Endothelial cell of umbilical vein (primary cell): ENCODE results near the gene MACROH2A1. TPM values are rescaled to one million over a fixed set of nuclear protein-coding genes. Genes with fewer than 3 reads are reported as not detected.

Experiments
- BruUV-seq: library from RNA; stranded (reverse); fragments of 400-500 nt; replicated peaks from 2 replicates; lab custom pipeline; 2021; lab: Mats Ljungman, UMichigan
- CTCF ChIA-PET: fragments of 300-600, 350-600 bp; sonication (Branson Sonifier 250); formaldehyde crosslinking; loops from one replicate; lab custom pipeline; 2021; ENCODE audit warnings: antibody characterized with exemption, inconsistent platforms; lab: Charles Lee
- POLR2A ChIA-PET: fragments of 300-600, 350-600 bp; sonication (Branson Sonifier 250); formaldehyde crosslinking; loops from one replicate; lab custom pipeline; 2021; ENCODE audit warnings: antibody characterized with exemption, inconsistent platforms; lab: Charles Lee
- DNase-seq: peaks from one replicate; pipeline ENCODE4 v3.0.0-alpha.2; 2011; ENCODE audit warnings: low read depth, low spot score
- FAIRE-seq: peaks from 2 replicates; lab custom pipeline; 2011; peaks lifted over from hg19 to GRCh38; lab: Jason Lieb, UNC
- H2AFZ ChIP-seq: 2 replicates; pipeline ENCODE4 v1.6.0; 2012; ENCODE audit warnings: low read depth, low read length, control low read depth, inconsistent platforms
- H3K27ac ChIP-seq: 2 replicates; pipeline ENCODE4 v1.5.1; 2011; ENCODE audit warnings: low read depth, mild to moderate bottlenecking, control low read depth, low read length, moderate library complexity; ENCODE audit not compliant: insufficient read depth
- H3K27me3 ChIP-seq, 2 experiments: 2 replicates each; pipeline versions ENCODE4 v1.6.0 to v1.6.1; 2011; ENCODE audit warnings: low read length in 2 of 2, mixed read lengths in 1 of 2; ENCODE audit not compliant: control insufficient read depth in 2 of 2, insufficient read depth in 2 of 2
- H3K36me3 ChIP-seq, 2 experiments: 2 replicates in 1 of 2; 3 replicates in 1 of 2; pipeline ENCODE4 v1.5.1; 2011; ENCODE audit warnings: low read length in 2 of 2, mild to moderate bottlenecking in 1 of 2, moderate library complexity in 1 of 2; ENCODE audit not compliant: control insufficient read depth in 2 of 2, insufficient read depth in 2 of 2; ENCODE audit errors: extremely low read depth in 1 of 2
- H3K4me1 ChIP-seq: 3 replicates; pipeline ENCODE4 v1.5.1; 2011; ENCODE audit warnings: mild to moderate bottlenecking, low read length; ENCODE audit not compliant: control insufficient read depth, insufficient read depth; ENCODE audit errors: extremely low read depth
- H3K4me2 ChIP-seq: 2 replicates; pipeline ENCODE4 v1.6.1; 2011; ENCODE audit warnings: low read length, control low read depth, mixed read lengths; ENCODE audit not compliant: insufficient read depth
- H3K4me3 ChIP-seq, 3 experiments: fragments of 200-600 bp in 1 of 3; sonication (generic), shearing (Covaris generic) in 1 of 3; replicated peaks in 1 of 3; 2 replicates each; pipeline ENCODE4 v1.5.1; 2011 to 2016; ENCODE audit warnings: control low read depth in 3 of 3, low read length in 3 of 3, mild to moderate bottlenecking in 2 of 3, inconsistent platforms in 1 of 3, low read depth in 1 of 3, moderate library complexity in 1 of 3; ENCODE audit not compliant: insufficient read depth in 1 of 3
- H3K79me2 ChIP-seq: 2 replicates; pipeline ENCODE4 v1.6.0; 2012; ENCODE audit warnings: low read length, inconsistent platforms; ENCODE audit not compliant: control insufficient read depth, insufficient read depth
- H3K9ac ChIP-seq: replicated peaks from 2 replicates; pipeline ENCODE3; 2011; ENCODE audit warnings: low read length, control low read depth; ENCODE audit not compliant: insufficient read depth; ENCODE audit errors: extremely low read depth
- H3K9me1 ChIP-seq: replicated peaks from 3 replicates; pipeline ENCODE4 v1.6.0; 2011; ENCODE audit warnings: mild to moderate bottlenecking, low read length; ENCODE audit not compliant: control insufficient read depth, insufficient read depth; ENCODE audit errors: extremely low read depth
- H3K9me3 ChIP-seq: replicated peaks from 2 replicates; pipeline ENCODE4 v1.5.1; 2012; ENCODE audit warnings: low read length, inconsistent platforms; ENCODE audit not compliant: control insufficient read depth, insufficient read depth
- H4K20me1 ChIP-seq: replicated peaks from 2 replicates; pipeline ENCODE3; 2011; ENCODE audit warnings: mild to moderate bottlenecking, low read length; ENCODE audit not compliant: control insufficient read depth, insufficient read depth; ENCODE audit errors: extremely low read depth
- CTCF ChIP-seq, 2 donors: IDR thresholded peaks; 1 replicate in 1 of 2; 2 replicates in 1 of 2; pipeline ENCODE4 v1.5.1; 2011; ENCODE audit warnings: low read length in 2 of 2, mild to moderate bottlenecking in 2 of 2, moderate library complexity in 2 of 2, control low read depth in 1 of 2, inconsistent platforms in 1 of 2, low read depth in 1 of 2; ENCODE audit not compliant: insufficient read depth in 1 of 2; ENCODE audit errors: extremely low read depth in 1 of 2
- EZH2 ChIP-seq: IDR thresholded peaks from 2 replicates; pipeline ENCODE4 v1.6.1; 2012; ENCODE audit warnings: borderline replicate concordance, low read depth, mild to moderate bottlenecking, moderate library complexity, low read length, inconsistent platforms; ENCODE audit not compliant: severe bottlenecking
- FOS ChIP-seq: IDR thresholded peaks from 2 replicates; pipeline ENCODE4 v1.6.1; 2011; ENCODE audit warnings: mild to moderate bottlenecking, low read length, moderate library complexity, borderline replicate concordance; ENCODE audit not compliant: insufficient read depth
- GATA2 ChIP-seq: IDR thresholded peaks from 2 replicates; pipeline ENCODE4 v1.7.0; 2011; ENCODE audit warnings: low read depth, mild to moderate bottlenecking, moderate library complexity, mixed read lengths, low read length; ENCODE audit not compliant: insufficient read length, insufficient read depth
- JUN ChIP-seq: IDR thresholded peaks from 2 replicates; pipeline ENCODE4 v1.6.1; 2011; ENCODE audit warnings: borderline replicate concordance, low read depth; ENCODE audit not compliant: insufficient read length, insufficient read depth
- MAX ChIP-seq: IDR thresholded peaks from 2 replicates; pipeline ENCODE4 v1.6.1; 2011; ENCODE audit not compliant: insufficient read depth, insufficient read length
- MYC ChIP-seq: IDR thresholded peaks from one replicate; pipeline ENCODE4 v1.6.1; 2011; ENCODE audit warnings: mild to moderate bottlenecking, low read depth, low read length
- POLR2A ChIP-seq: IDR thresholded peaks from 2 replicates; pipeline ENCODE4 v1.6.1; 2012; ENCODE audit warnings: low read depth, mild to moderate bottlenecking, control low read depth, low read length
- POLR2AphosphoS5 ChIP-seq: IDR thresholded peaks from 2 replicates; pipeline ENCODE4 v1.6.1; 2012; ENCODE audit warnings: low read depth, mild to moderate bottlenecking, control low read depth, low read length, moderate library complexity; ENCODE audit not compliant: insufficient read depth
- dilution Hi-C: fragments of 300-500 bp; cut with MboI; formaldehyde crosslinking; loops from one replicate; pipeline ENCODE4 v1.15.0; 2019; ENCODE audit warnings: low sequenced_read_pairs; ENCODE audit not compliant: extremely low pct_ligation_motif_present
- intact Hi-C: fragments of 100-400 bp; cut with micrococcal nuclease; formaldehyde crosslinking; loops from one replicate; pipeline ENCODE4 v1.10.0; 2022
- polyA plus RNA-seq, 4 experiments: library from polyadenylated mRNA; depleted of rRNA in 3 of 4; stranded (reverse) in 3 of 4; unstranded in 1 of 4; fragments of >200 nt; gene quantifications; 2 replicates each; pipeline versions ENCODE4 v1.2.1 to v1.2.3, GENCODE V29; 2011 to 2012; ENCODE audit warnings: missing spikeins in 1 of 4
- total RNA-seq: library from RNA; stranded (reverse); gene quantifications from 2 replicates; pipeline ENCODE4 v1.2.3, GENCODE V29; 2021

The MACROH2A1 gene
- total and polyA plus RNA-seq, 2 donors (not counting 3 experiments of a cell fraction or from before 2014, with no cell fraction given): 89.3 to 147 TPM

GRCh38 chr5:135440916-135441315, 41.9 kb upstream of the MACROH2A1 start:
- no peaks in the 10 kb centered on the region for H3K4me1 ChIP-seq
- H3K36me3 ChIP-seq: no peaks in the 10 kb centered on the region
- H3K9me1 ChIP-seq: no peaks in the 10 kb centered on the region
- ChIA-PET POLR2A (no interaction called here), CTCF (interaction anchor here (0.8 to 6.6 kb wide), 5 partner anchors 16 to 125 kb away, joined by 3 to 44 read pairs (median 14); no protein-coding TSS in a partner anchor)
- no TSS peak for BruUV-seq
- no peaks in the 10 kb centered on the region for H3K9me3 ChIP-seq
- no peak for DNase-seq
- intact Hi-C loops (no loop called here), dilution Hi-C loops (no loop called here)
- no peaks in the 10 kb centered on the region for H4K20me1 ChIP-seq
- H3K4me2 ChIP-seq: no peak overlapping the region
- H3K9ac ChIP-seq: no peak overlapping the region
- no peaks in the 10 kb centered on the region for H3K79me2 ChIP-seq
- no peak for FAIRE-seq
- no peak overlapping the region for H2AFZ ChIP-seq
- H3K27ac ChIP-seq: no peak overlapping the region
- TF ChIP-seq EZH2 (no peak), MAX (no peak), GATA2 (no peak), MYC (no peak), CTCF (IDR thresholded peaks at IDR 0.05; ENCODE audit: extremely low read depth in 1 of 2, insufficient read depth in 1 of 2, low read depth in 1 of 2, low read length in 2 of 2) (no peak), POLR2A (no peak), JUN (no peak), FOS (no peak), POLR2AphosphoS5 (no peak)
- H3K4me3 ChIP-seq: no peak overlapping the region
- H3K27me3 ChIP-seq: peaks cover 0 to 7% of the 10 kb centered on the region in 2 experiments
